OCI-LY3 (cell line): ENCODE measurements around the gene SLC29A2.

Experiments
- CTCF ChIP-seq: fragments of 200-600, 300-600 bp; sonication (generic); IDR thresholded peaks from 2 replicates; pipeline ENCODE4 v1.5.1; 2014; ENCODE audit warnings: antibody characterized with exemption, low read length, low read depth
- EZH2phosphoT487 ChIP-seq: fragments of 200-600 bp; shearing (Covaris generic); IDR thresholded peaks from 2 replicates; pipeline ENCODE4 v1.6.1; 2018; ENCODE audit warnings: antibody characterized with exemption, mixed run types, low read depth

- TF ChIP-seq CTCF (no peak), EZH2phosphoT487 (no peak)
Observed at GRCh38 chr11:66365166-66365565, 6.4 kb downstream of the SLC29A2 start.
